DMS 273 (cell line): Measurements from ENCODE around the gene CACNA1H.
A peak's percentile ranks its signal among the peaks of the same experiment; 100 is the strongest.

Experiments used
- DNase-seq: peaks from one replicate; lab custom pipeline; 2025; ENCODE audit not compliant: unreplicated experiment; lab: John Stamatoyannopoulos, UW

The CACNA1H gene

GRCh38 chr16:1171001-1171400 is 18.1 kb downstream of the CACNA1H start:
- no peak for DNase-seq

DNA sequence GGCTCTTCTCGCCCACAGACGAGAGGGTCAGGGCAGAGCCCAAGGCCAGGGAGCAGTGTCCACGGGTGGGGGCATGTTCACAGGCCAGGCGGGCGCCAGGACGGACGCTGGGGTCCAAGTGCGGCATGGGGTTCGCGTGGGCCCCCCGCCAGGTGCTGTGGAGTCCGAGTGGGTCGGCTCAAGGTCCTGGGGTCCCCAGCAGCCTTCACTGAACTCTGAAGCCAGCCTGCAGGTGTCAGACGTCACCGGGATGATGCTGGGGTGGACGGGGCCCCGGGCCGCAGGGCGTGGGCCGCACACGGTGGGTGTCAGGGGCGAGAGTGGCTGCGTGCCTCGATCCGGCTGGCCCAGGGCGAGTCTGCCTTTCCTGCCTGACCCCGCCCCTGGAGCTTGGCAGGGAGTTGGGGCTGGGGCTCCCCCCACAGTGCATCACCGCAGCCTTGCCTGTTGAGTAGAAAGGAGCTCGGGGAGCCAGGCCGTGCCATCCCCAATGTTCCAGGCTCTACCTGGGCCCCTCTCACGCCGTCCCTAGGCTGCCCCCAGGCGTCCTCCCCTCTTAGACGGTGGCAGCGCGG is 19.0 kb downstream of the CACNA1H start:
- no peak for DNase-seq

GRCh38 chr16:1172651-1173050 is 19.7 kb downstream of the CACNA1H start:
- no peak for DNase-seq

DNA sequence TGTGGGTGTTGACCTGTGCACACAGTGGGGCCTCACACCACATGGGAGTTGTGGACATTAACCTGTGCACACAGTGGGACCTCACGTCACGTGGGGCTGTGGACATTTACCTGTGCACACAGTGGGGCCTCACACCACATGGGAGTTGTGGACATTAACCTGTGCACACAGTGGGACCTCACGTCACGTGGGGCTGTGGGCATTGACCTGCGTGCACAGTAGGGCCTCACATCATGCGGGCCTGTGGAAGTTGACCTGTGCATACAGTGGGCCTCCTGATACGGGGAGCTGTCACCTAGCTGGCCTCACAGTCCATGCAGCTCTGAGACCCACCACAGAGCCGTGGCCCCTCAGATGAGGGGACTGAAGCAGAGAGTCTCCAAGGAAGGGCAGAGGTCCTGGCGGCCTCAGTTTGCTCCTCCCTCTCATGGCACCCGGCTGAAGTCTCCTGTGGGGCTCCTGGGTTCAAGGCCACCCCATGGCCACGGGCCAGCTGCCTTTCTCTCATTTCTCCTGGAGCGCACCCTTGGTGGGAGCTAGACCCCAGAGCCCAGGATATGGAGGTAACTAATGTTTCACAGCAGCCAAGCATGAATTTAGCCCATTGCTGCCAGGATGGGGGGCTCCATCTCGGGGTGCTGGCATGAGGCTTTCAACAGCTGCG is 21.0 kb downstream of the CACNA1H start:
- no peak for DNase-seq

GRCh38 chr16:1174477-1175357 is 21.8 kb downstream of the CACNA1H start:
- DNase-seq = no peak

GRCh38 chr16:1175566-1176279 is 22.8 kb downstream of the CACNA1H start:
- peak; percentile 38 for DNase-seq

GRCh38 chr16:1176280-1176897 is 23.5 kb downstream of the CACNA1H start:
- DNase-seq = no peak

- no peak for DNase-seq
Observed at GRCh38 chr16:1177053-1177452, 24.1 kb downstream of the CACNA1H start.

GRCh38 chr16:1177750-1178149 is 24.8 kb downstream of the CACNA1H start:
- no peak for DNase-seq

DNA sequence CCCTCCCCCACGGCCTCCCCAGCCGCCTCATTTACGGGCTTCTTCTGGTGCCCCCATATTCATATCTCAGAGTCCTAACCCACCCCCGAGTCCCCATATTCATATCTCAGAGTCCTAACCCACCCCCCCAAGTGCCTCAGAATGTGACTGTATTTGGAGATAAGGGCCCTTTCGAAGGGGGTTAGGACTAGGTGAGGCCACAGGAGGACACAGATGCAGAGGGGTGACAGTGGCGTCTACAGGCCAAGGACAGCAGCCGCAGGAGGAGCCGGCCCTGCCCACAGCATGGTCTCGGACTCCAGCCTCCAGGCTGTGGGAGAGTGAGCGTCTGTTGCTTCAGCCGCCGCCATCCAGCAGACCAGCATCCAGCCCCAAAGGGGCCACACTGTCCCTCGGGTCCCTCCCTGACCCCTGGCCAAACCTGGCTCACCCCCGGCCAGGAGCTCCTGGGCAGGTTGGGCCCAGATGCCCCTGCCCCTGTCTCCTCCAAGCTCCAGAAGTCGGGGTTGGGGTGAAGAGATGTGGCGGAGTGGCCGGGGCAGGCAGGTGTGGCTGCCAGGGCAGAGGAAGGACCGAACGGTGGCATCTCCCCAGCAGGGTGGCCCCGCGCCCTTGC is 25.5 kb downstream of the CACNA1H start:
- DNase-seq = no peak

- peak; percentile 57 for DNase-seq
Observed at GRCh38 chr16:1180549-1181403, 27.9 kb downstream of the CACNA1H start.

- DNase-seq = no peak
Observed at GRCh38 chr16:1181404-1182315, 28.8 kb downstream of the CACNA1H start.

DNA sequence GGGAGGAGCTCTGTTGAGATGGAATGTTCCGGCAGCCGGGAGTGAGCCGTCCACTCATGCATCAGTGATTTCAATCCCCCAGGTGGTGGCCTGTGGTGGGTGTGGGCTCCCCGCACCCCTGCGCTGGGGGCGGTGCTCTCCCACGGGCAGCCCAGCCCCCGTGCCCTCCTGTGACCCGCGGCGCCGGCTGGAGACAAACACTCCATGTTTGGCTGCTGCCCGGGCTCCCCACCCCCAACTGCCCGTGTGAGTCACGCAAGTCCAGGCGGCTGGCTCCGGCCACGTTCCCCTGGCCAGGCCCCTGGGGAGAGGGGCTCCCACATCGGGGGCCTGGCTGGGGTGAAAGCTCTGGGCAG is 29.4 kb downstream of the CACNA1H start:
- DNase-seq = no peak

- peak; percentile 87 for DNase-seq
Observed at GRCh38 chr16:1182950-1183907, 30.3 kb downstream of the CACNA1H start.

DNA sequence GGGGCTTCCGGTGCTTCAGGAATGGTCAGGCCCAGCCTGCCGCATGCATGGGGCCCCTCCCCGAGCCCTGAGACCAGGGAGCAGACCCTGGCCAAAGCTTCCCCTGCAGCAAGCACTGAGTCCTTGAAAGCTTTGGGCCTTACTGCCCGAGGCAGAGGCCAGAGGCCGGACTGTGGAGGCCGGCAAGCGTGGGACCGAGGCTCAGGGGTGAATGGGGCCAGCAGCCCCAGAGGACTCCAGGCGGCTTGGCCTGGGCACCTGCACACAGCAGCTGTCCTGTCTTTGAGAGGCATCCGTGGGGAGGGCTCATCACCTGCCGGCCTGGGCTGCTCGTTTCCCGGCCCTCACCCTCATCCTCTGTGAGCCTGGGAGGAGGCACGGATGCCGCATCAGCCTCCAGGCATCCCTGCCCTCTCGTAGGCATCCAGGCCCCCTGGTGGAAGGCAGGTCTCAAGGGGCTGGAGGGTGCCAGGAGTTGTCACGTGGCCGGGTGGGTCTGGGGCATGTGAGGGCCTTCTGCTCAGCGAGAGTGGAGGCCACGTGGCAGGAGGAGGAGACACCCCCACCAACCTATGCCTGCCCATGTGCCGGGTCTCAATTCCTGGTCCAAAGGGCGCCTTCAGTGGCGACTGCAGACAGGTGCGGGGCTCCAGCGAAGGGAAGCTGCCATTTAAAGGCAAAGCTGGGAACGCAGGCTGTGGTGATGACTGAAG is 31.4 kb downstream of the CACNA1H start:
- DNase-seq = no peak

- DNase-seq = no peak
Observed at GRCh38 chr16:1184980-1185379, 32.1 kb downstream of the CACNA1H start.
